ENCODE results near the gene TSPAN5. TPM values are rescaled to one million over a fixed set of nuclear protein-coding genes. Genes with fewer than 3 reads are reported as not detected.
A peak's percentile ranks its signal among the peaks of the same experiment; 100 is the strongest.

The TSPAN5 gene
- total RNA-seq, 1 donor from 2014 or later = 13.7 TPM

- TF ChIP-seq CTCF (IDR thresholded peaks at IDR 0.05; ENCODE audit: insufficient read depth, low read length, severe bottlenecking) = no peak
- no peak overlapping the region for H3K4me3 ChIP-seq (ENCODE audit: low read depth, low read length)
- no peak for DNase-seq (ENCODE audit: low read depth)
- no peak for FAIRE-seq
- H3K36me3 ChIP-seq (ENCODE audit: control insufficient read depth, insufficient read depth, low read length) = no peaks in the 10 kb centered on the region
- no peaks in the 10 kb centered on the region for H3K27me3 ChIP-seq (ENCODE audit: control insufficient read depth, insufficient read depth, low read length)
Observed at GRCh38 chr4:98604723-98605122, 53.7 kb downstream of the TSPAN5 start.

- no peak for TF ChIP-seq CTCF (IDR thresholded peaks at IDR 0.05; ENCODE audit: insufficient read depth, low read length, severe bottlenecking)
Observed at GRCh38 chr4:98603683-98604521, 54.5 kb downstream of the TSPAN5 start.

GRCh38 chr4:98602270-98602669 is 56.1 kb downstream of the TSPAN5 start:
- Histone ChIP-seq H3K4me3 (ENCODE audit: low read depth, low read length) (no peak overlapping the region), H3K36me3 (ENCODE audit: control insufficient read depth, insufficient read depth, low read length) (no peaks in the 10 kb centered on the region), H3K27me3 (ENCODE audit: control insufficient read depth, insufficient read depth, low read length) (no peaks in the 10 kb centered on the region)
- no peak for FAIRE-seq
- DNase-seq (ENCODE audit: low read depth) = no peak
- TF ChIP-seq CTCF (IDR thresholded peaks at IDR 0.05; ENCODE audit: insufficient read depth, low read length, severe bottlenecking) = no peak

More at GRCh38 chr4:98603683-98604521, 54.5 kb downstream of the TSPAN5 start:
- DNase-seq (ENCODE audit: low read depth) (no peak), FAIRE-seq (no peak)
- Histone ChIP-seq H3K36me3 (ENCODE audit: control insufficient read depth, insufficient read depth, low read length) (no peaks in the 10 kb centered on the region), H3K27me3 (ENCODE audit: control insufficient read depth, insufficient read depth, low read length) (no peaks in the 10 kb centered on the region), H3K4me3 (ENCODE audit: low read depth, low read length) (no peak overlapping the region)

GRCh38 chr4:98601708-98602107 is 56.7 kb downstream of the TSPAN5 start:
- DNase-seq (ENCODE audit: low read depth) (peak; percentile 86), FAIRE-seq (no peak)
- TF ChIP-seq CTCF (IDR thresholded peaks at IDR 0.05; ENCODE audit: insufficient read depth, low read length, severe bottlenecking) = no peak
- Histone ChIP-seq H3K36me3 (ENCODE audit: control insufficient read depth, insufficient read depth, low read length) (no peaks in the 10 kb centered on the region), H3K27me3 (ENCODE audit: control insufficient read depth, insufficient read depth, low read length) (no peaks in the 10 kb centered on the region), H3K4me3 (ENCODE audit: low read depth, low read length) (no peak overlapping the region)

- FAIRE-seq (no peak), DNase-seq (ENCODE audit: low read depth) (peak; percentile 32)
- H3K36me3 ChIP-seq (ENCODE audit: control insufficient read depth, insufficient read depth, low read length) = no peaks in the 10 kb centered on the region
- no peak for TF ChIP-seq CTCF (IDR thresholded peaks at IDR 0.05; ENCODE audit: insufficient read depth, low read length, severe bottlenecking)
- H3K4me3 ChIP-seq (ENCODE audit: low read depth, low read length) = no peak overlapping the region
- H3K27me3 ChIP-seq (ENCODE audit: control insufficient read depth, insufficient read depth, low read length) = no peaks in the 10 kb centered on the region
Observed at GRCh38 chr4:98599617-98600205, 58.7 kb downstream of the TSPAN5 start.
